Measurements from ENCODE around the gene CNKSR3. TPM values are rescaled to one million over a fixed set of nuclear protein-coding genes. Genes with fewer than 3 reads are reported as not detected.
A peak's percentile ranks its signal among the peaks of the same experiment; 100 is the strongest.

CNKSR3 gene
- 9.2 and 12.1 TPM in 2 replicates for total RNA-seq

DNA sequence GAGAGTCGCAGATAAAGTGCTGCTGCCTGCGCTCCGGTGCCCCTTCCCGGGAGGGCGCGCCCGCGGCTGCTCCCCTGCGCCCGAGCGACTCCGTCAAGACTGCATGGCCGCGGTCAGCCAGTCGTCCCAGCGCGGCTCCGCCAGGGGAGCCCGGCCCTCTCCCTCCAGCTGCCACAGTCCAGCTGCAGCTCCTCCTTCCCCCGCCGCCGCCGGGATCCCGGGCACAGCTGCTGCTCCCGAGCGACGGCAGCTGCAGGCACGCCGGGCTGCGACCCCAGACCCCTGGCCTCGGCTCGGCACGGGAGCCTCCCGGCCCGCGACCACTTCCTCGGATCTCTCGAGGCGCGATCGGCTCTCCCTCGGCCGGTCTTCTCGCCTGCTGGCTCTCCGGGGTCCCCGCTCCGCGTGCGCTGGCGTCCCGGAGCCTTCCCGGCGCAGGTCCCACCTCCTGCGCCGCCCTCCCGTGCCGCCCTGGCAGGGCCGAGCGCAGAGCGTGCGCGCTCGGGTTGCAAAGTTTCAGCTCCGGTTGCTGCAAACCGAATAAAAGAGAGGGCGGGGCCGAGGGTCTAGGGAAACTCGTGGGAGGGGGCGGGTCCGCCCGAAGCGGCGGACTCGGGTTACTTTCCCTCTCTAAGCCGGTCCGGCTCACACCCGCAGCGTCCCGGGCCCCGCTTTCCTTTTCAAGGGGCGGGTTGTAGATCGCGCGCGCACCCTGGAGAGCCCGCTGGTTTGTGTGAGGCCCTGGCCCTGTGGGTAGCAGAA, at the start of gene CNKSR3:
Gene CNKSR3, minus strand, starts transcription at position 542 of the 762 bp plus-strand sequence. CDS start 571 bp downstream, outside the sequence.
- H3K36me3 ChIP-seq (ENCODE audit: control insufficient read depth, insufficient read depth, low read length), result no peaks in the 10 kb centered on the region
- peak; percentile 59 for DNase-seq (ENCODE audit: low read depth)
- TF ChIP-seq, protein P1, sequence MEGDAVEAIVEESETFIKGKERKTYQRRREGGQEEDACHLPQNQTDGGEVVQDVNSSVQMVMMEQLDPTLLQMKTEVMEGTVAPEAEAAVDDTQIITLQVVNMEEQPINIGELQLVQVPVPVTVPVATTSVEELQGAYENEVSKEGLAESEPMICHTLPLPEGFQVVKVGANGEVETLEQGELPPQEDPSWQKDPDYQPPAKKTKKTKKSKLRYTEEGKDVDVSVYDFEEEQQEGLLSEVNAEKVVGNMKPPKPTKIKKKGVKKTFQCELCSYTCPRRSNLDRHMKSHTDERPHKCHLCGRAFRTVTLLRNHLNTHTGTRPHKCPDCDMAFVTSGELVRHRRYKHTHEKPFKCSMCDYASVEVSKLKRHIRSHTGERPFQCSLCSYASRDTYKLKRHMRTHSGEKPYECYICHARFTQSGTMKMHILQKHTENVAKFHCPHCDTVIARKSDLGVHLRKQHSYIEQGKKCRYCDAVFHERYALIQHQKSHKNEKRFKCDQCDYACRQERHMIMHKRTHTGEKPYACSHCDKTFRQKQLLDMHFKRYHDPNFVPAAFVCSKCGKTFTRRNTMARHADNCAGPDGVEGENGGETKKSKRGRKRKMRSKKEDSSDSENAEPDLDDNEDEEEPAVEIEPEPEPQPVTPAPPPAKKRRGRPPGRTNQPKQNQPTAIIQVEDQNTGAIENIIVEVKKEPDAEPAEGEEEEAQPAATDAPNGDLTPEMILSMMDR (IDR thresholded peaks at IDR 0.05; ENCODE audit: insufficient read depth, low read length, poor library complexity, severe bottlenecking), result no peak
- no peaks in the 10 kb centered on the region for H3K27me3 ChIP-seq (ENCODE audit: control insufficient read depth, insufficient read depth, low read length)
- H3K4me3 ChIP-seq (ENCODE audit: low read depth, low read length), result peak within 1 kb of the TSS; percentile 70

DNA sequence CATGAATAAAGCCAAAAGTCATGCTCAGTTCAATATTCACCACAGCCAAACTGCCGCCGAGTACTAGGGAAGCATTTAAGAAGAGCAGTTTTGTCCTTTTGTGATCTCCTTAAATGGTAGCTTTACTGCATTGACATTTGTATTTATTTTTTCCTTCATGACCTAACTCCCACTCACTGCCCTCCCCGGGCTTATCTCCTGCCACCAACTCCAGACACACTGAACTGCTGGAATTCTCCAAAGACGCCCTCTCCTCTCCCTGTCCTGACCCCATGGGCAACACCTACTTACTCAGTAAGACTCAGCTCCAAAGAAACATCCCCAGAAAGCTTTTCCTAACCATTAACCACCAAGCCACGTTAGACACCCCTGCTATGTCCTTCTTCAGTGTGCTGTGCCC, 48.5 kb upstream of the CNKSR3 start:
- Histone ChIP-seq H3K36me3 (ENCODE audit: control insufficient read depth, insufficient read depth, low read length) (no peaks in the 10 kb centered on the region), H3K27me3 (ENCODE audit: control insufficient read depth, insufficient read depth, low read length) (no peaks in the 10 kb centered on the region), H3K4me3 (ENCODE audit: low read depth, low read length) (no peak overlapping the region)
- TF ChIP-seq, protein P1 (IDR thresholded peaks at IDR 0.05; ENCODE audit: insufficient read depth, low read length, poor library complexity, severe bottlenecking), result no peak
- DNase-seq (ENCODE audit: low read depth), result no peak

DNA sequence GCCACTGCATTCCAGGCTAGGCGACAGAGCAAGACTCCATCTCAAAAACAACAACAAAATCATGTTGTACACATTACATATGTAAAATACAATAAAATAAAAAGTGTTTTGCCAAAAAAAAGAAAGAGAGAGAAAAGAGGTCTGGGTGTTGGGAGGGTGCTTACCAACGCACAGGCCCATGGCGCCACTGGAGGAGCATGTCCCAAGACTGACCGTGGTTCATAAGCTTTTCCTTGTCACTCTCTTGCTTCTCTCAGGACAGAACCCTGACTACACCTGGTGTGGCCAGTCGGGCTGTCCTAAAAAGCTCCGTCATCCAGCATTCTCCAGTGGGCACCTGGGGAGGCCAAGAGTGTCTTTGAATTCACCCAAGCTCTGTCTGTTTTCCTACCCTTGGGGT, 48.0 kb upstream of the CNKSR3 start:
- TF ChIP-seq, protein P1 (IDR thresholded peaks at IDR 0.05; ENCODE audit: insufficient read depth, low read length, poor library complexity, severe bottlenecking), result no peak
- no peaks in the 10 kb centered on the region for H3K36me3 ChIP-seq (ENCODE audit: control insufficient read depth, insufficient read depth, low read length)

DNA sequence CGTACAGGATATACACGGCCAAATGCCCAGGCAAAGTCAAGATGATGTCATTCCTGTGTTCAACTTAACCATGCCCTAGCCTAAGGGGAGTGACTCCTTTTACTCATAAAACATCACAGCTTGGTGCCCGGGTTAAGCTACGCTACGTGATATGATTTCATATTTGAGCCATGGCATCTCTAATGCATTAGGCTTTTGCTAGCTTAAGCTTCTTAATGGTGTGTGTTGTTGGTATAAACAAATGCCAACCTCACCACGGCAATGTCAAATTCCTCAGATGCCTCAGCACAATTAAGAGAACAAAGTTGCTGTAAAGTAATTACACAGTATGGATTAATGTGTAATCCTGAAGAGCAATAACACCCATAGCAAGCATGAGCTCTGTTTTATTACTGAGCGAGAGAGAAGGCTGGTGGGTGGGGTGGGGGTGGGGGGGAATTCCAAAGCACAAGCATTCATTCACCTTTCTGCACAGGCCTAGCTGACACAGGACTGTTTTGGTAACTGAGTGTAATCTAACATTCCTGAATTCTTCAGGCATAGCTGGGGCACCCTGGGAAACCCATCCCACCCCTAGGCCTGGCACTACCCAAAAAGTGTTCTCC, 44.7 kb upstream of the CNKSR3 start:
- peak; percentile 87 for DNase-seq (ENCODE audit: low read depth)

More for the DNA sequence above, 48.0 kb upstream of the CNKSR3 start:
- DNase-seq (ENCODE audit: low read depth), result no peak
- no peak overlapping the region for H3K4me3 ChIP-seq (ENCODE audit: low read depth, low read length)
- H3K27me3 ChIP-seq (ENCODE audit: control insufficient read depth, insufficient read depth, low read length), result no peaks in the 10 kb centered on the region

DNA sequence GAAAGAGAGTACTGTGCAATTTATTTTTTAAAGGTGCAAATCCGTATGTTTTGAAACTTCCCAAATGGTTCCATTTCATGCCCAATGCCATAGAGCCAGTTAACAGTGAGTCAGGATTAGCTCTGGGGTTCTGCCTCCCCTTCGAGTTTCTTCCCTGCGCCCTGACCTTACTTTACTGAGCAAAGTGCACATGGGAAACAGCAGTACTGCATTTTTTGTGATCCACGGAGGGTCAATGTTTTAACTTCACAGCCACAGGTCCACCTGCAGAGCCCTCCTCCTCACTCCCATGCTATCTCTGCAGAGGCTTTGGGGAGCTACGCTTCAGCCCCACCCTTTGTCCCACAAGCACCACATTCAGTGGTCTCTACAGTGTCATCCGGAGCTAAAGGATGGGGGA, 44.0 kb upstream of the CNKSR3 start:
- Histone ChIP-seq H3K36me3 (ENCODE audit: control insufficient read depth, insufficient read depth, low read length) (no peaks in the 10 kb centered on the region), H3K27me3 (ENCODE audit: control insufficient read depth, insufficient read depth, low read length) (no peaks in the 10 kb centered on the region), H3K4me3 (ENCODE audit: low read depth, low read length) (no peak overlapping the region)
- TF ChIP-seq, protein P1 (IDR thresholded peaks at IDR 0.05; ENCODE audit: insufficient read depth, low read length, poor library complexity, severe bottlenecking), result no peak
- no peak for DNase-seq (ENCODE audit: low read depth)

More for the DNA sequence above, 44.7 kb upstream of the CNKSR3 start:
- TF ChIP-seq, protein P1 (IDR thresholded peaks at IDR 0.05; ENCODE audit: insufficient read depth, low read length, poor library complexity, severe bottlenecking), result no peak
- Histone ChIP-seq H3K4me3 (ENCODE audit: low read depth, low read length) (no peak overlapping the region), H3K36me3 (ENCODE audit: control insufficient read depth, insufficient read depth, low read length) (no peaks in the 10 kb centered on the region), H3K27me3 (ENCODE audit: control insufficient read depth, insufficient read depth, low read length) (no peaks in the 10 kb centered on the region)

All from kidney epithelial cell (primary cell).